NCI-H2029 treated with DMSO at 0.1 percent for 48 hours (cell line): ENCODE data around the gene CNOT2.
A peak's percentile ranks its signal among the peaks of the same experiment; 100 is the strongest.

Experiments
- DNase-seq: peaks from one replicate; lab custom pipeline; 2025; lab: John Stamatoyannopoulos, UW

Gene CNOT2, protein sequence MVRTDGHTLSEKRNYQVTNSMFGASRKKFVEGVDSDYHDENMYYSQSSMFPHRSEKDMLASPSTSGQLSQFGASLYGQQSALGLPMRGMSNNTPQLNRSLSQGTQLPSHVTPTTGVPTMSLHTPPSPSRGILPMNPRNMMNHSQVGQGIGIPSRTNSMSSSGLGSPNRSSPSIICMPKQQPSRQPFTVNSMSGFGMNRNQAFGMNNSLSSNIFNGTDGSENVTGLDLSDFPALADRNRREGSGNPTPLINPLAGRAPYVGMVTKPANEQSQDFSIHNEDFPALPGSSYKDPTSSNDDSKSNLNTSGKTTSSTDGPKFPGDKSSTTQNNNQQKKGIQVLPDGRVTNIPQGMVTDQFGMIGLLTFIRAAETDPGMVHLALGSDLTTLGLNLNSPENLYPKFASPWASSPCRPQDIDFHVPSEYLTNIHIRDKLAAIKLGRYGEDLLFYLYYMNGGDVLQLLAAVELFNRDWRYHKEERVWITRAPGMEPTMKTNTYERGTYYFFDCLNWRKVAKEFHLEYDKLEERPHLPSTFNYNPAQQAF

DNA sequence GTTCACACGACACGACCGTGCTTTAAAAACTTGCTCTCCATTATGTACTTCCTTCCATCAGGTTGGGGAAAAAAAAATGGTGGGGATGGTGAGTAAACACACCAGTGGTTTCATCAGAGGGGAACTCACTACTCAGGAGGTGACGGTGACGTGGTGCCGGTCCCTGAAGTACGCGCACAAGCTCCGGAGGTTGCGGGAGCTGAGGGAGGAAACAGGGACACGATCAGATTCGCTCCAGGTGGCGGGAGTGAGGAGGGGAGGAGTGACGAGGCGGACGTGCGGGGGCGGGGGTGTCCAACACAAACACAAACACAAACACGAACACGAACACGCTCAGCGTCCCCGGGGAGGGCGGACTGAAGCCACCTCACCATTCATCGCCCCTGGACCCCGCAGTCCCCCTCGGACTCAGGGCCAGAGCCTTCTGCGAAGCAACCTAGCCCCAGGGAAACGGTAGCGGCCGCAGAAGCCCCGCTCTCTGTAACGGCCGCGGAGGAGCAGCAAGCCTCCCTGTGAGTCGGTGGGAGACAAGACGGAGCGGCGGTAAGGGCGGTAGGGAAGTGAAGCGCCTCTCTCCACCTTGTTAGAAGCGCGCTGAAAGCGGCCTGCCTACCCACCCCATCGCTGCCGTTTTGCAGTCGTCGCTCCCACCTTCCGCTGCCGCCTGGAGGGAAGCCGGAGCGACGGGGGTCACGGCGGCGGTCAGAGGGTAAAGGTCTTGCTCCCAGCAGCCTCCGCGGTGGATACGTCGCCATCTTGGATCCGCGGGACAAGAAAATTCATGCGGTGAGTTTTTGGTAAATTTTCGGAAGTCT lies at the start of gene CNOT2:
Gene CNOT2, plus strand, starts transcription at position 739 of the 815 bp plus-strand sequence. CDS start 34,794 bp downstream, outside the sequence.
- DNase-seq, result peak; percentile 46

DNA sequence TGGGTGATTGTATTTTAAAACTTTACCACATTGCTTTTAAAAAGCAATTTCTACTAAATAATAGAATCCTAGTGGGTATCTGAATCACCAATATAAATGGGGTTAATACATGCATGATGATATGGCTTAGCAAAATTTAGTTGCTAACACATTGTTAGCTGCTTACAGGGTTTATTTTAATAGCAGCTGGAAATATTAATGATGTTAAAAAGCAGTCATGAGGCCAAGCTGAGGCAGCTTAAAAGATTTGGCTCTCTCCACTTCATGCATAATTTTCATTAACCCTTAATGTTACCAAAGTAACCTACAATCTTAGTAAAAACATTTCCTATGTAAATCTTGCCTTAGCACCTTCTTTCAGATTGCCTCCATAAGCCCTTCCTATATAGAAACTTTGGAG lies 49.2 kb upstream of the CNOT2 start:
- DNase-seq, result no peak

DNA sequence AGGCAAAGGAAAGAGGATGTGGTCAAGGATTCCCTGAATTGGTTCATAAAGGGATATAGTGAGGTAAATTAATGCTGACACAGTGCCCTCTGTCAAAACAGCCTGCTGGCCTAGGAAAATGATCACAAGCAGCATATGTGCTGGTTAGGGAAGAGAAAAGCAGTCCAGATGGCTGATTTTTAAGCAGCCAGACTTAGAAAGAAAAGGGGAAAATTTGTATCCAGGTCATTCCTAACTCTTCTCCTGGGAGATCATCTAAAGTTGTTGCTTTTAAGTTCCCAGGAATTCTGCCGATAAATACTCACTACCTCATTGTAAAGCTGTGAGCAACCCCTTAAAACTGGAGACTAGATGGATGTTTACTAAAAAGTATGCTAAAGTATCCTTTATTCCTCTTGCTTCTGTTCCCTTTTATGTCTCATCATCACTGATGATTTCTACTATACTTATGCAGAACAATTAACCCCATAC lies 46.4 kb upstream of the CNOT2 start:
- DNase-seq, result no peak

DNA sequence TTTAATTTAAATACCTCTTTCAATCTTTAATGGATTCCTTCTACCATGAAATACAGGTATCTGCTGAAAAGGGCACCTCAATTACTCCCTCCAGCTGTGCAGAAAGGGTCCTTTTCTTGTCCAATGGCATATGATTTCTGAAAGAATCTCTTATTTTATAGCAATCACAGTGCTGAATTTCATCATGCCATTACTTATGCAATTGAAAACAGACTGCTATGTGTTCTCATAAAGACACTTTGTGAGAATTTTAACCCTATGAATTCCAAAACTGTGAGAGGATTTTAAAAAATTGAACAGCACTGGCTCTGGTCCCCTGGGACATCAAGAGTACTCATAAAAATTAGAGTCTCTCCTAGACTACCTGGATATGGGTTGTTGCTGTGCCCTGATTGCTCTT lies 45.9 kb upstream of the CNOT2 start:
- DNase-seq, result no peak

DNA sequence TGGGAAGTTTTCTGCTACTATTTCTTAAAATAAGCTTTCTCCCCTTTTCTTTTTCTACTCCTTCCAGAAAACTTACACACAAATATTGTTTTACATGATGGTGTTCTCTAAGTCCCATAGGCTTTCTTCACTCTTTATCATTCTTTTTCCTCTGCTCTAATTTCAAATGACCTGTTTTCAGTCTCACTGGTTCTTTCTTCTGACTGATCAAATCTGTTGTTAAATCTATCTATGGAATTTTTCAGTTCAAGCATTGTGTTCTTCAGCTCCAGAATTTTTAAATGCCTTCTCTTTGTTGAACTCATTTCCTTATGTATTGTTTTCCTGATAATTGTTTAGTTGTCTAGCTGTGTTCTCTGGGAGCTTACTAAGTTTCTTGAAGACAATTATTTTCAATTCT lies 29.5 kb upstream of the CNOT2 start:
- no peak for DNase-seq

- no peak for DNase-seq
These were observed 28.1 kb upstream of the CNOT2 start for GRCh38 chr12:70214972-70215617.

DNA sequence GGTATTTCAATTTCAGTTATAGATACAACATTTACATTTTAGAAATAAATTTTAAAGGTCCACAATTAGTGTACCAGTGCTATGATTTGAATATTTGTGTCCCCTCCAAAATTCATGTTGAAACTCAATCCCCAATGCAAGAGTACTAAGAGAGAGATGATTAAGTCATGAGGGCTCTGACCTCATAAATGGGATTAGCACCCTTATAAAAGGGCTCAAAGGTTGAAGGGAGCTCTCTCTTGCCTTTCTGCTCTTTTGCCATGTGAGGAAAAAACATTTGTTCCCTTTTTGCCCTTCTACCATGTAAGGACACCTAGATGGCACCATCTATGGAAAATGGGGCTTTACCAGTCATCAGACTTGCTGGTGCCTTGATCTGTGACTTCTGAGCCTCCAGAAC lies 25.8 kb upstream of the CNOT2 start:
- DNase-seq, result no peak

DNA sequence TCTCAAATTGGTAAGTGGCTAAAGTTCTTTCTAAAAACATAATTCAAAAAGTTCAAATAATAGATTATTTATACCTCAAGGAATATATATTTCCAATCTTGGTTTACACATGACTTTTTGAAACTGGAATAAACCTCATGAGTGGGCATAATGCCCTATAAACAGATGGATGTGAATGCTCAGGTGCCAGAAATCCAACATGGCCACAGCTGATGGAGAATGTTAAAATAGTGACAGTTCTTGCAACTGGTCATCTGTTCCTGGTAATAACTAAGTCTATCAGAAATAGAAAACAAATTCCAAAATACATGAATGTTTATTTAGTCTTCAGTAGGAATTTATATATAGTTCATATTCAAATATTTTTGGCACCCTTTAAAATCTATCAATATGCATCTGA lies 21.6 kb upstream of the CNOT2 start:
- no peak for DNase-seq

DNA sequence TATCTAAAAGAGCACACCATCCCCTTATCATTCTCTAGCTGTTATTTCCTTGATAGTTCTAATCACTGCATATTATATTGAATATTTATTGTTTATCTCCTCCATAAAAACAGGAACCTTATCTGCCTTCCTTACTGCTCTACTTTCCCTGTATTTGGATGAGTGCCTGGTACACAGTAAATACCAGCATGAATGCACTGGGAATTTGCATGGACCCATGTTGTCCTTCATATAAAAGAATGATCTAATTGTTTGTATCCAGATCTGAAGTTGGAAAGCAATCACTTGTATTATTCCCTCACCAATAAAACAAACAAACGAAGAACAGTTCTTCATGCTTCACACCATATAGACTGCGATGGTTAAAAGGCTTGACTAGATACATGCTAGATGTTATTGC lies 15.3 kb upstream of the CNOT2 start:
- DNase-seq, result no peak

- DNase-seq, result no peak
These were observed 12.2 kb upstream of the CNOT2 start for GRCh38 chr12:70230934-70231606.

DNA sequence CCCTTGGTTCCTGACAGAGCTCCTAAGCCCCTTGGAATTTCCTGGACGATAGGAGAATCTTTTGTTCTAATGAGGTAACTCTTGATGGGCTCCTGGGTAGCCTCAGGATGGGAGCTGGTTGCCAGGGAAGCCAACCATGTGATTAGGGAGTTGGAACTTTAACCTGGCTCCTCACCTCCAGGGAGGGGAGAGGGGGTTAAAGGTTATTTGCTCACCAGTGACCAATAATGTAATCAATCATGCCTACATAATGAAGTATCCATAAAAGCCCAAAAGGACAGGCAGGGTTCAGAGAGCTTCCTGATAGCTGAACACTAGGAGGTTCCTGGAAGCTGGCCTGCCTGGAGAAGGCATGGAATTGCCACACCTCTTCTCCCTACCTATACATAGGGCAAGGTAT lies 6.2 kb upstream of the CNOT2 start:
- DNase-seq, result no peak

- DNase-seq, result no peak
These were observed 2.6 kb upstream of the CNOT2 start for GRCh38 chr12:70240673-70241072.

DNA sequence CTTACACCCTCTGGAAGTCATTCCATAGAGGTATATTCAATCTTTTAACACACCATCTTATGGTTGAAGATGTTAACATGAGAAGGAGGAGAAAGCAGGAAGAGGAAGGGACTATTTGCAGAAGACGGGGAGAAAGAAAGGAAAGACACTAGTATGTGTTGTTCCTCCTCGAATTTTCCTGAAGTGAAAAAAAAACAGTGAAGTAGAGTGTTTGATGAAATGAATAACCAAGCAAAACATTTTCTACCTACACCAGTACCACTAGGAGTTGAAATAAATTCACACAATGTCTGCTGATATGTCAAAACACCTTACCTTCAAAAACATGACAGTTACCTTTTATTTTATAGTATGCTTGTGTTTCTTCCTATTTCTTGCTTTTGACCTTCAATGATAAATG lies 1.4 kb upstream of the CNOT2 start:
- DNase-seq, result no peak

DNA sequence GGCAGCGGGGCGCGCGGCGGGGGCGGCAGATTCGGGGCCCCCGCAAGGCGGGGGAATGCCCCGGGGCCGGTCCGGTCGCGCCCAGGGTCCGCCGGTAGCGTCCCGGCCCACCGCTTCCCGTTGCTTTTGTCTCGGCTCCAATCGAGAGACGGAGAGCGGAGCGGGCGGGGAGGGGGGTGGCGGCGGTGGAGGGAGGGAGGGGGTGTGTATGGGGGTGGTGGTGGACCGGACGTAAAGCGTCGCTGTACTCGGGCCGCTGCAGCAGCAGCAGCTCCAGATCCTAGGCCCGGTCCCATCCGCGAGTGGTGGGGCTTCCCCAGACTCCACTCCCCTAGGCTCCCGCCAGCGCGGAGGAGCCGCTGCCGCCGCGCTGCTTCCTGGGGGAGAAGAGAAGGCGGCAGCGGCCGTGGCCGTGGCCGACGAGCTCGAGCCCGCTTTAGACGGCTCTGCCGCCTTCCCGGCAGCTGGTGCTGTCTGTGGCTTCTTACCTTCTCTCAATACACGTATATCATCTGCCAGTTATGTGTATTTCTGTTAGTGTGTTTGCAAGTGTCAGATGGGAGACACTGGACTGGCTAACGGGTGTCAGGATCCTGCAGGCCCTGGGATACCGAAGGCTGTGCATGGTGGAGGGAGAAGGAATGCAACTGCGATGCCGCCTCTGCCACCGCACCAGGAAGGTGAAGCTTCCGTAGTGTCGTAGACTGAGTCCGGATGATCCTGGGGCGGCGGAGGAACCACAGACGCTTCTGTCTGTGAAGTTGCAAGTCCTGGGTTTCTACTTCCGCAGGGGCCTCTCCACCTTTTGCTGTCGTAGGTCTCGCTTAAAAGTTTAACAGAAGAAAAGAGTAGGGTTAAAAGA lies 508 bp downstream of the CNOT2 start:
- DNase-seq, result peak; percentile 30

- DNase-seq, result no peak
These were observed 1.2 kb downstream of the CNOT2 start for GRCh38 chr12:70244409-70244808.

DNA sequence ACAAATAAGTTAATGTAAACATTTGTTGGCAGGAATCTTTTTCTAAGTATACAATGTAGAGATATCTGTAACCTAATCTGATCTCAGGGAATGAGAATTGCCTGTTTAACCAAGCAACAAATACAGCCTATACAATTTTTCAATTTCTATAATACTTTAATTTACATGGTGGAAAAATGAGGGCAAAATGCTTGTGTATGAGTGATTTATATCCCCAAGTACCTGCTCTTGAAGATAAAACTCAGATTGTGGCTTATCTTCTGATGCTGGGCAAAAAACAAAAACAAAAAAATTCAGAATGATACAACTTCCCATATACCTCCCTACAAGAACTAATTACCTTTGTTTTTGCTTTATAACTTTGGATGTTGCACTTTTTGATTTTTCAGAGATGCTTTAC lies 2.2 kb downstream of the CNOT2 start:
- no peak for DNase-seq

DNA sequence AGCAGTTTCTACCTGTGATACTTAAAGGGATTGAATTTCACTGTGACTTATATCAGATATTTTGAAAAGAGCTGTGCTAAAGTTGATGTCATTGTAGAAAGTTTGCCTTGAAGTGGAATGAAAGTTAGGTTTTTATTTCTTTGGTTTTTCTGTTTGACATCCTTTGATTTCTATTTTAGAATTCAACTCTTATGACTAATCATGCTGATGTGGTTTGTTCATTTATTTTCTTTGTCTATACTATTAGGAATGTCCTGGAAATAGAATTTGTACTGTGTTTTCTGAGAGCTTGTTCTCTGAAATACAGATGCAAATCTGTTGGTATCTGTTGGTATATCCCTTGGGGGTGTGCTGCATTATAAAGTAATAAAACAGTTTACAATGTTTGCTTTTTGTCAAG lies 3.3 kb downstream of the CNOT2 start:
- no peak for DNase-seq

- no peak for DNase-seq
These were observed 4.5 kb downstream of the CNOT2 start for GRCh38 chr12:70247653-70248199.

GRCh38 chr12:70248876-70249275 lies 5.6 kb downstream of the CNOT2 start:
- no peak for DNase-seq

DNA sequence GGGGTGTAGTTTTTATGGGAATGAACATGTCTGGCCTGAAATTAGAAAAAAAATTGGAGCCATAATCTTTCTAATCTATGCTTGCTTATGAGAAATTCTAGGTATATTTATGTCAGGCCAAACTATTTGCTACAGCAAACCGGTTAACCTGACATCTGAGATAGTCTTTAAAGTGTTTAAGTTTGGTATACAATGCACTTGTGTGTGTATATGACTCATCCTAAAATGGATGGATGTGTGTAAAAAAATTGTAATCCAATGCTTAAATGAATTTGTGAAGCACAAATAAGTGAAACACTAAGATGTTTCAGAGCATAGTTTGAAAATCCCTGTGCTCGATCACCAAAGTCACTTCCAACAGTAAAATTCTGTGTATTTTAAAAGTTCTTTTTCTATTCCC lies 6.7 kb downstream of the CNOT2 start:
- no peak for DNase-seq

DNA sequence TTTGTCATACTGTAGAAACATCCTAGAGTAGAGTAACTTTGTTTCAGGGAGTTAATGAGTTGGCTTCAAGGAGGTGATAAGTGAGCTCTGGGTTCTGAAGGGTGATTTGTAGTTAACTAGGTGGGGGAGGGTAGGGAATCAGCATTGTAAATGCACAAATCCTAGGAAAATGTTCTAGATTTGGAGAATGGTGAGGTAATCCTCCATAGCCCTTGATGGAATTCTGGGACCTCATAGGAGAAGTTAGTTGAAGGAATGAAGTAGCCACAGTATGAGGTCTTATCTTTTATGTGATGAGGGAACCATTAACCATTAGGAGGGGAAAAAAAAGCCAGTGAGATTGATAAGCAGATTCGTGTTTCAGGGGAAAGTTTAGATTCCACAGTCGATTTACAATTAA lies 8.0 kb downstream of the CNOT2 start:
- no peak for DNase-seq
